HG03108 (cell line): ENCODE results near the gene EHMT1.
"Not testable (repeated sequence)": the region's sequence is repeated elsewhere in the genome, so short reads cannot be mapped to it uniquely, and the experiment has no call there.

Source experiments
- ATAC-seq: cut with Tn5 transposase; IDR thresholded peaks from one replicate; pipeline ENCODE4 v1.9.1; 2021; ENCODE audit warnings: moderate library complexity; ENCODE audit not compliant: unreplicated experiment

EHMT1 gene

GRCh38 chr9:137590123-137590468 is 28.7 kb upstream of the EHMT1 start:
- ATAC-seq: no peak

GRCh38 chr9:137590469-137591383 is 28.1 kb upstream of the EHMT1 start, which contains the start of gene ZMYND19:
Gene ZMYND19 (minus strand): TSS chr9:137590512. CDS start chr9:137590263, 249 bp downstream.
- ATAC-seq: peak; percentile 85

GRCh38 chr9:137592767-137593166 is 26.0 kb upstream of the EHMT1 start:
- no peak for ATAC-seq

- ATAC-seq: no peak
These were observed 25.6 kb upstream of the EHMT1 start for GRCh38 chr9:137593176-137593575.

GRCh38 chr9:137596577-137596976 is 22.2 kb upstream of the EHMT1 start:
- not testable (repeated sequence) for ATAC-seq

GRCh38 chr9:137598943-137599342 is 19.9 kb upstream of the EHMT1 start:
- ATAC-seq: no peak

- ATAC-seq: no peak
These were observed 16.1 kb upstream of the EHMT1 start for GRCh38 chr9:137602661-137603060.

GRCh38 chr9:137603879-137604278 is 14.9 kb upstream of the EHMT1 start:
- no peak for ATAC-seq

GRCh38 chr9:137604345-137605086 is 14.3 kb upstream of the EHMT1 start:
- no peak for ATAC-seq

GRCh38 chr9:137605121-137606004 is 13.4 kb upstream of the EHMT1 start, which contains the start of gene ARRDC1:
Gene ARRDC1 (plus strand): TSS chr9:137605686. CDS start chr9:137605718, 32 bp downstream.
- peak; percentile 72 for ATAC-seq

- peak; percentile 11 for ATAC-seq
These were observed 12.7 kb upstream of the EHMT1 start for GRCh38 chr9:137606005-137606621.

- no peak for ATAC-seq
These were observed 12.1 kb upstream of the EHMT1 start for GRCh38 chr9:137606734-137607138.

- no peak for ATAC-seq
These were observed 11.5 kb upstream of the EHMT1 start for GRCh38 chr9:137607141-137607857.

GRCh38 chr9:137610944-137611343 is 7.9 kb upstream of the EHMT1 start:
- ATAC-seq: no peak

GRCh38 chr9:137611623-137612609 is 6.9 kb upstream of the EHMT1 start:
- ATAC-seq: no peak

GRCh38 chr9:137612741-137613142 is 6.1 kb upstream of the EHMT1 start:
- ATAC-seq: no peak

GRCh38 chr9:137613259-137613658 is 5.5 kb upstream of the EHMT1 start:
- ATAC-seq: no peak

- ATAC-seq: no peak
These were observed 4.9 kb upstream of the EHMT1 start for GRCh38 chr9:137613738-137614523.
